Liver (tissue), 9 donors: ENCODE measurements around the gene RPL9. TPM values are rescaled to one million over a fixed set of nuclear protein-coding genes. Genes with fewer than 3 reads are reported as not detected.

Experiments
- DNase-seq: peaks from one replicate; pipeline ENCODE4 v3.0.0-alpha.2; 2017; ENCODE audit warnings: low spot score
- H3K27ac ChIP-seq, 2 donors: one replicate each; pipeline ENCODE4 v1.7.0; 2013; ENCODE audit warnings: inconsistent platforms in 2 of 2, low read length in 2 of 2, control low read depth in 1 of 2, low read depth in 1 of 2, mild to moderate bottlenecking in 1 of 2
- H3K27me3 ChIP-seq, 4 donors: one replicate each; pipeline versions ENCODE4 v1.6.1 to v1.7.0; 2013; ENCODE audit warnings: low read length in 3 of 4, inconsistent platforms in 1 of 4, mild to moderate bottlenecking in 1 of 4, moderate library complexity in 1 of 4; ENCODE audit not compliant: control insufficient read depth in 4 of 4, insufficient read depth in 4 of 4
- H3K36me3 ChIP-seq, 4 donors: one replicate each; pipeline versions ENCODE4 v1.6.1 to v1.7.0; 2013; ENCODE audit warnings: low read length in 3 of 4, mild to moderate bottlenecking in 3 of 4, low read depth in 1 of 4, moderate library complexity in 1 of 4; ENCODE audit not compliant: control insufficient read depth in 4 of 4, insufficient read depth in 3 of 4
- H3K4me1 ChIP-seq, 4 donors: one replicate each; pipeline versions ENCODE4 v1.6.1 to v1.7.0; 2013; ENCODE audit warnings: low read length in 3 of 4, mild to moderate bottlenecking in 3 of 4, moderate library complexity in 1 of 4; ENCODE audit not compliant: control insufficient read depth in 4 of 4, insufficient read depth in 4 of 4
- H3K4me3 ChIP-seq, 3 donors: one replicate each; pipeline versions ENCODE4 v1.6.1 to v1.7.0; 2013; ENCODE audit warnings: low read length in 3 of 3, control low read depth in 1 of 3, low read depth in 1 of 3, mild to moderate bottlenecking in 1 of 3
- H3K9ac ChIP-seq, 2 donors: one replicate each; pipeline ENCODE4 v1.7.0; 2013; ENCODE audit warnings: low read length in 2 of 2, mild to moderate bottlenecking in 2 of 2, moderate library complexity in 2 of 2, control low read depth in 1 of 2, low read depth in 1 of 2
- H3K9me3 ChIP-seq, 4 donors: one replicate each; pipeline versions ENCODE4 v1.6.1 to v1.7.0; 2013; ENCODE audit warnings: low read length in 3 of 4; ENCODE audit not compliant: control insufficient read depth in 4 of 4
- CTCF ChIP-seq: fragments of 150-350 bp; IDR thresholded peaks from 2 replicates; pipeline ENCODE4 v1.5.1; 2017; ENCODE audit warnings: improper control_type of control experiment, low read depth, low read length; ENCODE audit not compliant: missing input control
- EGR1 ChIP-seq, 2 donors: IDR thresholded peaks; 2 replicates each; pipeline ENCODE4 v1.6.1; 2016 to 2018; ENCODE audit warnings: antibody characterized with exemption in 2 of 2, low read depth in 2 of 2
- FOXA1 ChIP-seq: IDR thresholded peaks from 2 replicates; pipeline ENCODE4 v1.6.1; 2016; ENCODE audit warnings: antibody characterized with exemption
- FOXA2 ChIP-seq: IDR thresholded peaks from 2 replicates; pipeline ENCODE4 v1.6.1; 2016; ENCODE audit warnings: antibody characterized with exemption
- GABPA ChIP-seq, 2 donors: IDR thresholded peaks in 1 of 2; conservative IDR thresholded peaks in 1 of 2; 2 replicates each; pipeline ENCODE4 v1.6.1; 2016; ENCODE audit warnings: antibody characterized with exemption in 2 of 2, mild to moderate bottlenecking in 1 of 2, moderate library complexity in 1 of 2
- HNF4A ChIP-seq, 2 donors: conservative IDR thresholded peaks; 2 replicates each; pipeline ENCODE4 v1.6.1; 2016; ENCODE audit warnings: antibody characterized with exemption in 2 of 2, mild to moderate bottlenecking in 2 of 2
- JUND ChIP-seq, 2 donors: IDR thresholded peaks; 2 replicates each; pipeline ENCODE4 v1.6.1; 2016; ENCODE audit warnings: antibody characterized with exemption in 2 of 2
- MAX ChIP-seq: IDR thresholded peaks from 2 replicates; pipeline ENCODE4 v1.6.1; 2016; ENCODE audit warnings: antibody characterized with exemption
- NR2F2 ChIP-seq: IDR thresholded peaks from 2 replicates; pipeline ENCODE4 v1.6.1; 2016; ENCODE audit warnings: antibody characterized with exemption
- RAD21 ChIP-seq, 2 donors: IDR thresholded peaks; 2 replicates each; pipeline ENCODE4 v1.6.1; 2016; ENCODE audit warnings: antibody characterized with exemption in 2 of 2, mild to moderate bottlenecking in 2 of 2
- REST ChIP-seq: IDR thresholded peaks from 2 replicates; pipeline ENCODE4 v1.6.1; 2016; ENCODE audit warnings: antibody characterized with exemption, mild to moderate bottlenecking
- RXRA ChIP-seq, 2 donors: IDR thresholded peaks; 2 replicates each; pipeline ENCODE4 v1.6.1; 2017 to 2018; ENCODE audit warnings: antibody characterized with exemption in 2 of 2, mild to moderate bottlenecking in 1 of 2
- SP1 ChIP-seq: IDR thresholded peaks from 2 replicates; pipeline ENCODE4 v1.6.1; 2018; ENCODE audit warnings: antibody characterized with exemption, mild to moderate bottlenecking
- TAF1 ChIP-seq: conservative IDR thresholded peaks from 2 replicates; pipeline ENCODE4 v1.6.1; 2016; ENCODE audit warnings: antibody characterized with exemption, mild to moderate bottlenecking
- YY1 ChIP-seq: IDR thresholded peaks from 2 replicates; pipeline ENCODE4 v1.6.1; 2016; ENCODE audit warnings: antibody characterized with exemption, mild to moderate bottlenecking
- ZBTB33 ChIP-seq: IDR thresholded peaks from 2 replicates; pipeline ENCODE4 v1.6.1; 2016; ENCODE audit warnings: antibody characterized with exemption
- WGBS: extraction: QIAGEN DNeasy Blood & Tissue Kit; methylation state at CpG from one replicate; pipeline ENCODE4 v1.1.7; 2013; 5-methylcytosine and 5-hydroxymethylcytosine counted together
- polyA plus RNA-seq, 2 donors: library from polyadenylated mRNA; stranded (reverse) in 1 of 2; unstranded in 1 of 2; fragments of 200-250 nt in 1 of 2; fragments of >200 nt in 1 of 2; fragmentation: Nextera tagmentation in 1 of 2; extraction: Ambion mirVana in 1 of 2; gene quantifications; one replicate each; pipeline versions ENCODE4 v1.2.1 to v1.2.3, GENCODE V29; 2013 to 2015
- total RNA-seq, 2 donors: library from RNA; depleted of rRNA; stranded (reverse); fragments of >200 nt; gene quantifications; one replicate each; pipeline ENCODE4 v1.2.3, GENCODE V29; 2014
- donor health status: healthy.
- donor health status: healthy.
- donor health status: healthy.
- donor health status: healthy.
- donor health status: healthy.

The RPL9 gene
- total and polyA plus RNA-seq, 4 donors = 427 to 1,176 (median 615) TPM

- H3K4me3 ChIP-seq = no peak overlapping the region
- TF ChIP-seq REST = no peak
- TF ChIP-seq TAF1 = no peak
- no peak for TF ChIP-seq MAX
- no peak for TF ChIP-seq FOXA2
- TF ChIP-seq EGR1 (IDR thresholded peaks at IDR 0.05; ENCODE audit: low read depth in 2 of 2) = no peak
- no peak for TF ChIP-seq SP1
- no peak for TF ChIP-seq RAD21 (IDR thresholded peaks at IDR 0.05)
- no peak for TF ChIP-seq ZBTB33
- TF ChIP-seq RXRA (IDR thresholded peaks at IDR 0.05) = no peak
- TF ChIP-seq YY1 = no peak
- no peak for TF ChIP-seq JUND (IDR thresholded peaks at IDR 0.05)
- TF ChIP-seq GABPA (IDR thresholded peaks at IDR 0.05 in 1 of 2, conservative IDR thresholded peaks at IDR 0.05 in 1 of 2) = no peak
- TF ChIP-seq NR2F2 = no peak
- no peak for TF ChIP-seq HNF4A (conservative IDR thresholded peaks at IDR 0.05)
- no peak for TF ChIP-seq FOXA1
- no peak for TF ChIP-seq CTCF
- 92% methylated on average over 6 of the region's 6 CpGs for WGBS
- H3K27ac ChIP-seq = no peak overlapping the region
- DNase-seq = no peak
- H3K9me3 ChIP-seq = no peaks in the 10 kb centered on the region
- peaks cover 19 to 63% (median 53%) of the 10 kb centered on the region in 4 donors for H3K36me3 ChIP-seq
- H3K27me3 ChIP-seq = no peaks in the 10 kb centered on the region
- peaks cover 11 to 34% (median 25%) of the 10 kb centered on the region in 4 donors for H3K4me1 ChIP-seq
- H3K9ac ChIP-seq = no peak overlapping the region
Observed at GRCh38 chr4:39452153-39452859, 6.4 kb downstream of the RPL9 start.
